ENCODE measurements around the gene AVL9.
A peak's percentile ranks its signal among the peaks of the same experiment; 100 is the strongest.
"Not testable (repeated sequence)": the region's sequence is repeated elsewhere in the genome, so short reads cannot be mapped to it uniquely, and the experiment has no call there.

AVL9 gene

GRCh38 chr7:32591938-32592337 lies 96.6 kb downstream of the AVL9 start:
- DNase-seq = no peak

- DNase-seq = no peak
Measured at GRCh38 chr7:32592701-32593100, 97.4 kb downstream of the AVL9 start.

- no peak for DNase-seq
Measured at GRCh38 chr7:32594965-32595490, 99.7 kb downstream of the AVL9 start.

- DNase-seq = not testable (repeated sequence)
Measured at GRCh38 chr7:32601196-32601595, 105.9 kb downstream of the AVL9 start.

- no peak for DNase-seq
Measured at GRCh38 chr7:32602470-32602869, 107.2 kb downstream of the AVL9 start.

GRCh38 chr7:32603492-32603891 lies 108.2 kb downstream of the AVL9 start:
- not testable (repeated sequence) for DNase-seq

- DNase-seq = not testable (repeated sequence)
Measured at GRCh38 chr7:32604047-32604446, 108.8 kb downstream of the AVL9 start.

- DNase-seq = peak; percentile 45
Measured at GRCh38 chr7:32605032-32605431, 109.7 kb downstream of the AVL9 start.

GRCh38 chr7:32609463-32609862 lies 114.2 kb downstream of the AVL9 start:
- DNase-seq = no peak

GRCh38 chr7:32611201-32612099 lies 116.2 kb downstream of the AVL9 start:
- DNase-seq = no peak

GRCh38 chr7:32616625-32617024 lies 121.3 kb downstream of the AVL9 start:
- no peak for DNase-seq

GRCh38 chr7:32618470-32618869 lies 123.2 kb downstream of the AVL9 start:
- DNase-seq = no peak

GRCh38 chr7:32618987-32619386 lies 123.7 kb downstream of the AVL9 start:
- DNase-seq = no peak

GRCh38 chr7:32619416-32619815 lies 124.1 kb downstream of the AVL9 start:
- not testable (repeated sequence) for DNase-seq

GRCh38 chr7:32631021-32631420 lies 135.7 kb downstream of the AVL9 start:
- no peak for DNase-seq

- not testable (repeated sequence) for DNase-seq
Measured at GRCh38 chr7:32631590-32632497, 136.6 kb downstream of the AVL9 start.

GRCh38 chr7:32633446-32633845 lies 138.2 kb downstream of the AVL9 start:
- not testable (repeated sequence) for DNase-seq

GRCh38 chr7:32634798-32635393 lies 139.6 kb downstream of the AVL9 start:
- DNase-seq = not testable (repeated sequence)

GRCh38 chr7:32636725-32637462 lies 141.6 kb downstream of the AVL9 start:
- not testable (repeated sequence) for DNase-seq

GRCh38 chr7:32637611-32638010 lies 142.3 kb downstream of the AVL9 start:
- not testable (repeated sequence) for DNase-seq

All from NCI-H82 (cell line).